HG02642 (cell line): ENCODE data around the gene C1S.
A peak's percentile ranks its signal among the peaks of the same experiment; 100 is the strongest.
"Not testable (repeated sequence)": the region's sequence is repeated elsewhere in the genome, so short reads cannot be mapped to it uniquely, and the experiment has no call there.

Experiments used
- ATAC-seq: cut with Tn5 transposase; IDR thresholded peaks from one replicate; pipeline ENCODE4 v1.9.1; 2021; ENCODE audit warnings: mild to moderate bottlenecking; ENCODE audit not compliant: unreplicated experiment, poor library complexity

C1S gene

DNA sequence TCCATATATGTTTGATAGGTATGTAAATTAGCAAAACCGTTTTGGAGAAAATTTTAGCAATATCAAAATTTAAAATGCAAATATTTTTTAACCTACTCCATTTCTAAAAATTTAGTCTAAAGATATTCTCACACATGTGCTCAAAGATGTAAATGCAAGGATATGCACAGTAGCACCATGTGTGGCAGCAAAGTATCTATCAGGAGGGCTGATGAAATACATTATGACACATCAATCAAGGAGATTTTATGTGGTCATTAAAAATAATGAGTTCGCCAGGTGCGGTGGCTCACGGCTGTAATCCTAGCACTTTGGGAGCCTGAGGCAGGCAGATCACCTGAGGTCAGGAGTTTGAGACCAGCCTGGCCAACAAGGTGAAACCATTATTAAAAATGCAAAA, 39.7 kb downstream of the C1S start:
- ATAC-seq: no peak

DNA sequence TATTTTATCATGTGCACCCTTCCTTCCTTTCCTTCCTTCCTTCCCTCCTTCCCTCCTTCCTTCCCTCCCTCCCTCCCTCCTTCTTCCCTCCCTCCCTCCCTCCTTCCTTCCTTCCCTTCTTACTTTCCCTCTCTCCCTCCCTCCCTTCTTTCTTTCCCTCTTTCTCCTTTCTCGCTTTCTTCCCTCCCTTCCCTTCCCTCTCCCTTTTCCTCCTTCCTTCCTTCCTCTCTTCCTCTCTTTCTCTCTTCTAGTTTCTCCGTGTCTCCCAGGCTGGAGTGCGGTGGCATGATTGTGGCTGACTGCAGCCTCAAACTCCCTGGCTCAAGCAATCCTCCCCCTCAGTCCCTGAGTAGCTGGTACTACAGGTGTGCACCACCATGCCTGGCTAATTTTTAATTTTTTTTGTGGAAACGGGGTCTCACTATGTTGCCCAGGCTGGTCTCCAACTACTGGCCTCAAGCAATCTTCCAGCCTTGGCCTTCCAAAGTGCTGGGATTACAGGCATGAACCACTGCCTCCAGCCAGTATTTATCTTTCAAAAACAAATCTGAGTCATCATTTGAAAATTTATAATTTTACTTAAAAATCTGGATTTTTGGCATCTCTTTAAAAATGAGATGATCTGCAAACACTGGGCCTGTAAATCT, 40.7 kb downstream of the C1S start:
- ATAC-seq: no peak

DNA sequence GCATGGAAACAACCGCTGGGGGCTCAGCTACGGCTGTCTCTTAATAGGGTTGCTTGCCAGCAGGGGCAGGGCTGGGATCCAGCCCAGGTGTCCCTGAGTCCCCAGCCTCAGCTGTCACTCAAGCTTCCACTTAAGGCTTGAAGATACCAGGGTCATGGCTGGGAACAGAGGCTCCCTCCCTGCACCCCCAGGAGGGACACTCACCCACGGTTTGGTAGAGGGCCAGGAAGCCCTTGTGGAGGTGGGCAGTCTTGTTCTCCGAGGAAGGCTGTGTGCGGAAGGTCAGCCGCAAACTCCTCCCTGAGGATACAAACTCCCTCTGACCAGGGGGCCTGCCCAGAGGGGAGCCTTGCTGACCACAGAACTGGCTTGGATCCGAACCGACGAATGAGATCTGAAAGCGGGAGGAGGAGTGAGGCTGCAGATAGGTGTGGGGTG, 41.2 kb downstream of the C1S start:
- ATAC-seq: no peak

DNA sequence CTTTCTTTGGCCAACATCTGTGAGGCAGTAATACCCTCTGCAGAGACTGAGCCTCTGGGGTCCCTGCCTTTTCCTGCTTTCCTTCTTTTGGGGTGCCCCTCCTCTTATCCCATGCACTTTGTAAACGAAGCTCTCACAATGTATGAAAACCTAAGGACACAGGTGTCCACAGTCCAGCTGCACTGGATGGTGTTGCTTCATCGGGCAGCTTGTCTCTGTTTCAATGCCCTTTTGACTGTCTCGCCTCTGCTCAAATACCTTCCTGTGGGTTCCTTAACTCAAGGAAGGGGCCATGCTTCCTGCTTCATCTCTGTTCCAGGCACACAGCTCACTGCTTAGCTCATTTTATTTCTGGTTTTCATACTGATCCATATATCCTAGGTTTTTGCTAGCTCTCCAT, 42.1 kb downstream of the C1S start:
- no peak for ATAC-seq

DNA sequence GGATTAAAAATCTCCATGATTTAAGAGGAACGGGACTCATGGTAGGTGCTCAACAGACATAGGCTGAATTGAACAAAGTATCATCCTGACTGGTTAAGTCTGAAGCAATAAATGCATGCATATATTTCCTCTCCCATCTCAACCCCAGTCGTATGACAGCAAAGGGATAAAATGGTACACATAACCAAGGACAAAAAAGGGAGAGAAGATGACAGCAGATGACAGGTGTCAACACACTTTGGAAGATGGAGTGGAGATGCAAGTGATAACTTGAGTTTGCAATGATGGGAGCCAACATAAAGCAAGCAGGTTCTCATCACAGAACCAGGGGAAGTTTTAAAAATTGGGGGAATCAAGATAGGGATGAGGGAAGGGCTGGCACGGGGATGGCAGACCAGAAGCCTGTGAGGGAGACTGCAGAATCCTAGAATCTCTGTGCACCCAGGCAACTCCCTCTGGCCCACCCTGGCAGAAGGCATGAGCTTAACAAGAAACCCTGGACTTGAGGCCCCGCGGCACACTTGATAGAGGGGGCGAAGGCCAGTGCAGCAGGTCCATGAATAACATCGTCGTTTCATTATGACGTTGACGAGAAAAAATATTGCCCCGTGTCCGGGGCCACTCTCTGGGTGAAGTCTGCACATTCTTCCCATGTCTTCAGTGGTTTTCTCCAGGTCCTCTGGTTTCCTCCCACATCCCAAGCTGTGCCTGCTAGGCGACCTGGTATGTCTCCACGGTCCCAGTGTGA, 43.5 kb downstream of the C1S start:
- no peak for ATAC-seq

DNA sequence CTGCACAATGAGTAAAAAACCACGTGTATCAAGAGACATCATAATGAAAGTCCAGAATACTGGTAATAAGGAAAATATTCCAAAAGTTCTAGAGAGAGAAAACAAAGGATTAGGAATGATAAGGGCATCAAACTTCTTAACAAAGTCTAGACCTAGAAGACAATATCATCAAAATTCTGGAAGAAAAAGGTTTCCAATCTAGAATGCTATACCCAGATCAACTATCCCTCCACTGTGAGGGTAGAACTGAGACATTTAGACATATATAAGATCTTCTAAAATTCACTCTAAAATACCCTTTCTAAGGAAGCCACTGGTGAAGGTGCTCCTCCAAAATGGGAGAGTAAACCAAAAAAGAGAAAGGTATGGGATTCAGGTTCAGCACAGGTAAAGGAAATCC, 45.6 kb downstream of the C1S start:
- ATAC-seq: no peak

DNA sequence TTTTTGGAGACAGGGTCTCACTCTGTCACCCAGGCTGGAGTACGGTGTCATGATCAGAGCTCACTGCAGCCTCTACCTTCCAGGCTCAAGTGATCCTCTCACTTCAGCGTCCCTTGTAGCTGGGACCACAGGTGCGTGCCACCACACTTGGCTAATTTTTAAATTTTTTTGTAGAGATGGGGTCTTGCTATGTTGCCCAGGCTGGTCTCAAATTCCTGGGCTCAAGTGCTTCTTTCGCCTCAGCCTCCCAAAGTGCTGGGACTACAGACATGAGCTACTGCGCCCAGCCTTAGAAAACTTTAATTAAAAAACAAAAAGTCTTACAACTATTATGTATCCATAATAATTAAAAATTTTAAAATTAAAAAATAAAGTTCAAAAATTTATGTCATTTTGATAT, 46.7 kb downstream of the C1S start:
- ATAC-seq: not testable (repeated sequence)

DNA sequence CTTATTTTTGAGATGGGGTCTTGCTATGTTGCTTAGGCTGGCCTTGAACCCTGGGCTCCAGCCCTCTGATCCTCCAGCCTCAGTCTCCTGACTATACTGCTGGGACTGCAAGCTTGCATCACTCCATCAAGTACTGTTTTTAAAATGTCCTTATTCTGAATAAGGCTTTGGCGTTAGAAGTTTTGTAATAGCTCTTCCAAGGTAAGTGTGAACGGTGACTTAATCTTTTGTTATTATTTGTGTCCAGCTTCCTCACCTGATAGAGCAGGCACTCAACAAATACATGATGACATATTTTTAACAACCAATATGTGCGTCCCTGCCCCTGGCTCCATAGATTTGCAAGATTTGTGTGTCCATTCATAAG, 47.1 kb downstream of the C1S start:
- ATAC-seq: no peak

DNA sequence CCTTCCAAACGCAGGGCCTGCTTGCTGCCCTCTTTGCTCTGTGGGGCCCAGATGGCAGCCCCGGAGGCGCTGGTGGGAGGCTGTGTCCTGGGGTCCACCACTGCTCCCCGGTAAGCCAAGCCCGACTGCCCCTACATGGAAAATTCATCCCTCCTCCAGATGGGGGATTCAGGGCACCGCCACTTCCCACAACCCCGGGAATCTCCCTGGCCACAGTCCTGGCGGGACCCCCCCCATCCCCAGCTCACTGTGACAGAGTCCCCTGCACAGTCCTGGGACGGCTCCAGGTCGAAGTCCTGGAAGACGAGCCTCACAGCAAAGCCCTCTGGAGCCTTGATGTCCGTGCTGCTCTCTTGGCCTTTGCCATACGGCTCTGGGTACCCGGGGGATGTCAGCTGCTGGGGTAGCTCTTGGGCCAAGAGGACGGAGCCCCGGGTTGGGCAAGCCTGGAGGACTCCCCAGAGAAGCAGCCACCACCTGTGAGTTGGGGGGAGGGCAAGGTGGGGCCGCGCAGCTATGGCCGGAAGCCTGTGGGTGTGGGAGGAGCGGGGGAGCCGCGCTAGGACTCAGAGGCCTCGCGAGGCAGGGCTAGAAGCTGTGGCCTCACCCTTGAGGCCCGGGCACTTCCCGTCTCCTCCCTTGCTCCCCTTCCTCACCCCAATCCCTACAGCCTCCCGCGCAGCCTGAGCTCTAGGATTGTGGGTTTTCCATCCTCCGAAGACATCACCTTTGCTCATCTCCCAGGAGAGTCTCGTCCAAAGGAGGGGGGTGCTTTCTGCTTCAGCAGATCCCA, 47.7 kb downstream of the C1S start:
- peak; percentile 89 for ATAC-seq

DNA sequence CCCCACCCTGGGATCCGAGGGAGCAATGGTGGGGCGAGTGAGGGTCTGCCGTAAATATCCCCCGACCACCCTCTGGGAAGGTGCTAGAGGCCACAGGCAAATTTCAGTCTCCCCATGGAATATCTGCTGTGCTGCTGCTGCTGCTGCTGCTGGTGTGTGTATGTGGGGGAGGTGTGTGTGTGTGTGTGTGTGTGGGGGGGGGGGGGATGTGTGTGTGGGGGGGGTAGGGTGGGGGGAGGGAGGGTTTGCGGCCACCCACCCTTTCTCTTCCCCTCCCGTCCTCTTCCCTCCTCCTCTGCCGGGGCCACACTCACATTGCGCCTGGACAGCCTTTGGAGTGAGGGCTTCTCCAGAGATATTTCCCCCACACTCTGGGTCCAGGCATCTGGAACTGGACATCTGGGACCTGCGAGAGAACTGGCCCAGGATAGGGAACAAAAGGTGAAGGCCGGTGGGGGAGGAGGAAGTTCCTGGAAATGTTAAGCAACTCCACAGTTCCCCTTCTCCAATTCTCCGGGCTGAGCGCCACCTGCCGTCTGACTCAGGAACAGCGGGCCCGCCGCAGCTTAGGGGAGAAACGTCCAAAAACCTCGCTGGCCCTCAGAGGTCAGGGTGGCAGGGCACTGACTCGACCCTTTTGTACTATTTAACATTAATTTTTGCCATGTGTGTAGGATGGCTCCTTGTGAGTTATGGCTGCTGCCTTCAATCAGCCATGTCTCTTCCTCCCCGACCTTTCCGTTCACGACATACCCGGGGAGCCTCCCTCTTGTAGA, 48.5 kb downstream of the C1S start, which contains the start of gene C1RL:
Gene C1RL, minus strand, starts transcription at position 419 of the 776 bp plus-strand sequence. Its CDS starts 34 bp downstream, at position 385.
- peak; percentile 45 for ATAC-seq

DNA sequence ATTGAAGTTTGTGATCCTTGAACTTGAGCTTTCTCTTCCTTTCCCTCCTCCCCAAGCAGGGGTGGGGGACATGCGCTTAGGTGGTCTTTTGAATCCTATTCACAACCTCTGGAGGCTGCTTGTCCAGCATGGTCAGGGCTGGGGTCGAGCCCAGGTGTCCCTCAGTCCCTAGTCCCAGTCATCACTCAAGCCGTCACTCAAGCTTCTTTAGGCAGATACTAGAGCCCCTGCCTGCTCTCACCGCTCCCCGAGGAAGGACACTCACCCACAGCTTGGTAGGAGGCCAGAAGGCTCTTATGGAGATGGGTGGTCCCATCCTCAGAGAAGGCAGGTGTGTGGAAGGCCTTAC, 49.0 kb downstream of the C1S start:
- no peak for ATAC-seq

DNA sequence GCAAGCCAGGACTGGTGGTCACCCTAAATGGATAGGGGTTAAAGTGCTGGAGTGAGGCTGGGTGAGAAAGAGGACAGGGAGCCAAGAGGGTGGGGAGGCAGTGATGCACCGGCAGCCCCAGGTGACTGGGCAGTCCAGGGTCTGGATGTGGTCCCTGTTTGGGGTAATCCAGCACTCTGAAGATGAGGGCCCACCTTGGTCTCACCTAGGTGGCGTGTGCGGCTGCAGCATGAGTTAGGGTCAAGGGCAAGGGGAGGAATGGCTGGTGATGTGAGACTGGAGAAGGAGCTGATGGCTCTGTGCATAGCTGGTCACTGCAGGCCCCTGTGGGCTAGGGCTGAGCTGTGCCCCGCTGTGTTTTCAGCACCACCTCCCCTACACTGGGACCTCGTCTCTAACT, 50.1 kb downstream of the C1S start:
- no peak for ATAC-seq

DNA sequence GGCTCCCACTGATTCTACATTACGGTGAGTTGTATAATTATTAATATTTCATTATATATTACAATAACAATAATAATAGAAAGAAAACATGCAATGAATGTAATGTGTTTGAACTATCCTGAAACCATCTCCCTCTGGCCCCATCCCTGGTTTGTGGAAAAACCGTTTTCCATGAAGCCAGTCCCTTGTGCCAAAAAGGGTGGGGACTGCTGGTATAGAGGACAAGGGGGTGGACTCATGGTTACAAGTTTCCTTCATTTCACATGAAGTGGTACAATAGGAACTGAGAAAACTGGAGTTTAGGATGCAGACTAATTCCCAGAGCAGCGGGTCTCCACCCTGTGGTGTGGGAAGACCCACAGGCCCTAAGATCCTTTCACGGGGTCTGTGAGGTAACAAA, 51.5 kb downstream of the C1S start:
- no peak for ATAC-seq

DNA sequence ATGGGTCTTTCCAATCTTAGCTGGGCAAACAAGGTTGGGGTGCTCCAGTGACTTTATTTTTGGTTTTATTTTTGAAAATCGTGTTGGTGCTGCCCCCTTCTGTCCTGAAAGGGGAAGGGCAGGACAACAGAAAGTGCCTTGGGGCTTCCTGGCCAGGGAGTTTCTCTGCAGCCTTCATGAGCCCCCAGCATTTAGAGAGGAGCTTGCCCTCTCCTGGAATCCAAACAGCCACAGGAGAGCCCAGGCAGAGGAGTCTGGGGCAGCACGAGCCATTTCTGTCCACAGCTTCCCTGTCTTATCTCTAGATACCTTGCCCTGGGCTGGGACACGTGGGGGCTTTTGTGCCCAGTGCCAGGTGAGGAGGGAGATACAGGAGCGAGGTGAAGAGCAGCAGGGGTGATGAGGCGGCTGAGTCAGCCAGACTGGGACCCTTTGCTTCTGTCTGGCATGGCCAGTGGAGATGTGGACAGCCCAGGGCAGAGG, 52.9 kb downstream of the C1S start:
- ATAC-seq: no peak

DNA sequence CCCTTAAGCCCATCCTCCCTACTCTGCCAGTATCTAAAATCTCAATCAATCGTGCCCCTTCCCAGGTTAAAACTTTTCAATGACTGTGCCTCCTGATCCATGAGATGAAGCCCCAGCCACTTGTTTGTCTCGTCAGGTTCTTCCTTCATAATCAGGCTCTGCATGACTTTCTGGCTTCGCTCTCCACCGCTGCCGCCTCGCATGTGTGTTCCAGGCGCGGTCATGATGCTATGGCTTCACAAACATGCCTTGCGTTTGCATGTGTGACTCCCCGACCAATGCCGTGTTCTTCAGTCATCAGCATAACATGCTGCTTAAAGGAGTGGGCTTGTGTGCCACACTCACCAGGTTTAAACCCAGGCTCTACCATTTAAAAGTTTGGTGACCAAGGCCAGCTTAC, 53.5 kb downstream of the C1S start:
- no peak for ATAC-seq

DNA sequence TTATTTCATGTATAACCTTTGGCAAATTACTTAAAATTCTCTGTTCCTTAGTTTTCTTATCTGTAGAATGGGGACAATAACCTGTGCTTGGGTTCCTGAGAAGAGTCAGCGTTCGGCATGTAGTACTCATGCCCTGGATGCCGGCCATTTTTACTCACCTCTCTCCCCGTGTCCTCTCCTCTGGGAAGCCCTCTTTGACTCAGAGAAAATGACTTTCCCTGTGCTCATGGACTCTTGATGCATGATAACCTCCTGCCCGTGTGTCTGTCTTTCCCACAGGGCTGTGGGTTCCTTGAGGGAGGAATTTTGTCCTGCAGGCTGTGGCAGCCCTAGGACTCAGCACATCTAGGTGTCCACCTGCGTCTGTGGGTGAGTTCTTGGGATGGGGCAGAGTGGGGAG, 54.3 kb downstream of the C1S start:
- no peak for ATAC-seq

DNA sequence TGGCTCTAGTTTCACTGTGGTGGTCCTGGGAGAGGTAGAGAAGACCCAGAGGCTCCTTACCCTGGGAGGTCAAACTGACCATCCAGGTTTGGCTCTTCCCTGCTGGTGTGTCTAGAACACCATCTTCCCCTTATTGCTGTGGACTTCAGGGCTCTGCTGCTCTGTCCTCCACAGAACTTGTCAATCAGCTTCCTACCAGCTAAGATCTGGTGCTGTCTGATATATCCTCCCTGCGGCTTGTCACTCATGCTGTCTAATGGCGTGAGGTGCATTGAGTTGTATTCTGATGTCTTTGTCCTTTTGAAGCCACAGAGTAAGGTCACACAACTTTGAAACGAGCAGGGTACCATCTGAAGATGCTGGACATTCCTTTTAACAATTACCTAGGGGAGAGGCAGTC, 55.7 kb downstream of the C1S start:
- no peak for ATAC-seq

DNA sequence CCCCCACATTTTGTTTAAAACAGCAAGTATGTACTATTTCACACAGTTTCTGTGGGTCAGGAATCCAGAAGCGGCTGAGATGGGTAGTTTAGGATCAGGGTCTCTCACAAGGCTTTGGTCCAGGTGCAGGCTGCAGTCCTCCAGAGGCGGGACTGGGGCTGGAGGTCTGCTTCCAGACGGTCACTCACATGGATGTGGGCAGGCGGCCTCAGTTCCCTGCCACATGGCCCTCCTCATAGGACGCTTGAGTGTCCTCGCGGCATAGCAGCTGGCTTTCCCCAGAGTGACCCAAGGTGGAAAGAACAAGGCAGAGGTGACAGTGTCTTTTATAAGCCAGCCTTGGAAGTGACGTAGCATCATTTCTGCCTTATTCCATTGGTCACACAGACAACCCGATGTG, 56.4 kb downstream of the C1S start:
- ATAC-seq: no peak

DNA sequence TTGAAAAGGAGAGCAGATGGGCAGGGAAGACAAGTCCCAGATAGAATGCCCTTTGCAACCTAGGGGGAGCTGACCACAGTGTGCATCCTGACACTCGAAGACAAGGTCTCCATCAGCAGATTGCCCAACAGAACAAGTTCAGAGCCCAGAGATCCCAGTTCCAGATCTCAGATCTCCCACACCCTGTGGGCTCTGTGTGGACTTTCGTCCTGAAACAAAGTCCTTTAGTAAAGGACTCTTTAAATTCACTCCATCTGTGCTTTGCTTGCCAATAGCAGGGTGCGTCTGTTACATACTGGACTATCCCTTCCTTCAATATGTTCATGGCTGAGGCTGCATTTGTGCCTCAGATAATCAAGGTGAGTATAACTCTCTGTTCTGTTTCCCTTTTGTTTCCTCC, 57.2 kb downstream of the C1S start:
- no peak for ATAC-seq

DNA sequence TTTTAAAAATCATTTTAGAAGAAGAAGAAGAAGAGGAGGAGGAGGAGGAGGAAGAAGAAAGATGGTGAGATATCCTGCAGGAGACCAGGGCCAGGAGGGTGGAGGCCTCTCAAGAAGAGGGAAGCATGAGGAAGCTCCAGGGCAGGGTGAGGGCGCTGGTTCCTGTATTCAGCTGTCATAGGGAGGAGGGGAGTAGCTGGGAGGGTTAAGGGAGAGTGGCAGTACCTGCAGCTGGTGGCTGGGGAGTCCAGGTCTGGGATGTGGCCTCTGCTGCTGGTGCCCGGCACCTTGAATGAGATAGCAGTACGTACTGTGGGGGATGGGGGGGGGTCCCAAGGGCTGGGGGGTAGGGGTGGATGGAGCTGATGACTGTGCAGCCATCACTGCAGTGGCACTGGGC, 58.4 kb downstream of the C1S start:
- no peak for ATAC-seq

DNA sequence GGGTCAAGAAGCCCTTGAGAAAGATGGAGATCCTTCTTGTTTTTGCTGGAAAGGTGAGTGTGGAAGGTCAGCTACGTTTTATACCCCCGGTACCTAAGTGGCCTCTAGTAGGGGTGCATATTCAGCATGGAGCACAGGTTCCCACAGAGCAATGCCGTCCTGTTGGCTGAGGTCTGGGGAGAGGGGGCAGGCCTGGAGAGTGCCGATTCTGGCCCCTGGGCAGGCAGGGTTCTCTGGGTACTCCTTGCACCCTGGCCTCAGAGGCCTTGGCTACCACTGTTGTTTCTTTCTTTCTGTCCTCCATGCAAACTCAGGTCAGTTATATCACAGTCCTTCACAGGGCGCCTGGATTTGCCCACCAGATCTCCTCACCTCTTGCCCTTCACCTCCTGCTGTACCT, 59.6 kb downstream of the C1S start:
- no peak for ATAC-seq
